ENCODE measurements around the gene GSTA3.
"Not testable (repeated sequence)": the region's sequence is repeated elsewhere in the genome, so short reads cannot be mapped to it uniquely, and the experiment has no call there.

GSTA3 gene

DNA sequence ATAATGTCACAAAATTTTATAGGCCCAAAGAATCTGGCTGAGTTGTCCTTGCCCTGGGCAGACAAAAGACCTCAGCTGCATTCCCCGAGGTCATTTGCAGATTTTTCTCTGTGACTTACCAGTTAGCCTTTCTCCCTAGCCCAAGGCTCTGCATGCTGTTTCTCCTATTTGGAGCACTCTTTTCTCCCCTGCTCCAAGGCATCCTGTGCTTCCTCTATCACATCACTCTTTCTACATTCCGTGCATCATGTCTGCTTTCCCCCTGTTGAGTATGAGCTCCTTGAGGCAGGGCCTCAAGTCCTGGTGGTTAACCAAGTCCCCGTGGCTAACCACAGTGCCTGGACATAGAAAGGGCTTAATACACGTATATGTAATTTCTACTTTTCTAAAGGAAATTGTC is 593 bp upstream of the GSTA3 start:
- no peak for DNase-seq (ENCODE audit: low read depth)

DNA sequence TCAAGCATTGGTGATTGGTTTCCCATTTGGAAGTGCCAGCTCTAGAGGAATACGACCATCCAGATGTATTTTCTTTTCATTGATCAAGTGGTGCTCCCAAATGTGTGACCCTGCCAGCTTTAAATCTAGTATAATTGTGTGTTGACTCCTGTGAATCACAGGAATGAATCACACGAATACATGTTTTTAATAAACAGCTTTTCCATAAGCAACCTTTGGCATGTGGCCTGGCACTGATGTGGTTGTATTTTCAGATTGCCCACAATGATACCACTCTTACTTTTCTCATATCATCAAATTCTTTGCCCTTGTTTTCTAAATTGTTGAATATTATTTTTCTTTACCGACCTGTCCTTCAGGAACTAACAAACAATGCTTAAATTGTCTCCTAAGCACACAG is 367 bp downstream of the GSTA3 start:
- no peak for DNase-seq (ENCODE audit: low read depth)

DNA sequence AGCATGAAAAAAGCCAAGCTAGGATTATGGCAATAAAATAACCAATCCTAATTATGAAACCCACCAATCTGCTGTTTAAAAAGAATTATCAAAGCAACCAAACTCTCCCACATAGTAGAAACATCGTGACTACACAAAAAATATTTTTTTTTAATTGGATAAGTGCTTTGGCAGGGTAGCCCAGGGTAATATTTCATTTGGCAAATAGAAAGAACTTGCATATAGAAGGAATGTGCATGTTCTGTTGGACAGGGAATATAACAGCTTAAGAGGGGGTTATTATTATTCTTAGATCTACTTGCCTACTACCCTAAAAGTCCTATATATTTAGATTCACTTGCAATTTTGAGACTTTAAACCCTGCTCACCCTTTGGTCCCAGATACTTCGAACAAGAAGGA is 972 bp downstream of the GSTA3 start:
- DNase-seq (ENCODE audit: low read depth) = no peak

DNA sequence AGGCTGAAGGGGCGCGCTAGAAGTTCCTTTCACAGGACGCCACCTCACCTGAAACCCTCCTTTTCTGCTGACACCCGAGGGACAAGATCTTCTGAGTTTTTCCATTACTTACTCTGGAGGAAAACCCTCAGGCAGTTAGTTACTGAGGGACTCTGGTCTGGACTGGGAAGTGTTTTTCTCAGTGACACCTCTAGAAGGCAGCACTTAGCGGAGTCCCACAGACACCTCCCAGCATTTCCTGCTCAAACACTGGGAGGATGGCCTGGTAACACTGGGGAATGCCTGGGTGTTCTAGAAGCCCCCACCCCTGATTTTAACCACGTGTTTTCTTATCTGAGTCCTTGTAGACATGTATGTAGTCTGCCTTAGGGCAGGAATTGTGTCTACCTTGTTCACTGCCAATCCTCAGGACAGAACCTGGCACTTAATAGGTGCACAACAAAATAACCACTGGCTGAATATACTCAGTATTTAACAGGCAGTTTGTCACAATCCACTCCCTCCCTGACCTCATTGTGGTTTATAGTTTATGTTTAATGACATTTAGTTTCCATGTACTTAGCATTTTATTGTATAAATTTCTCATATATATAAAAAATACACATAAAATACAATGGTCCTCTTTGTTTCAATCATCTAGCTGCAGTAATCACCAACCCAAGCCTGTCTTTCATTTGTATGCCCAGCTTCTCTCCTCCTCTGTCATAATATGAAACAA is 4.8 kb downstream of the GSTA3 start:
- no peak for DNase-seq (ENCODE audit: low read depth)

DNA sequence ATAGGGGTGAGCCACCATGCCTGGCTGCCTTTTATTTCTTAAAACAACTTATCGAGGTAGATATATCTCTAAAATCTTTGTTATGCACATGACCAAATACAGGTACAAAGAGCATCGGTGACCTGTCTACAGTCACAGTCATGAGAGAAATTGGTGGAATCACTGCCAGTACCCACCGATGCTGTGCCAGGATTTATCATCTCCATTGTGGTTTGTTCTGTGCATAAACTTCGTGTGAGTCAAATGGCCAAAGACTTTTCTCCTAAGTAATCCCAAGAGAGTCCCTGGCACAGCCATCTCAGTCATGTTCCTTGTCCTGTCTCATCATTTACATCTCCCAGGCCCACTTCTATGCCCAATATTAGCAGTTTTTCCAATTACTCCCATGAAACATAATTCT is 9.0 kb downstream of the GSTA3 start:
- no peak for DNase-seq (ENCODE audit: low read depth)

DNA sequence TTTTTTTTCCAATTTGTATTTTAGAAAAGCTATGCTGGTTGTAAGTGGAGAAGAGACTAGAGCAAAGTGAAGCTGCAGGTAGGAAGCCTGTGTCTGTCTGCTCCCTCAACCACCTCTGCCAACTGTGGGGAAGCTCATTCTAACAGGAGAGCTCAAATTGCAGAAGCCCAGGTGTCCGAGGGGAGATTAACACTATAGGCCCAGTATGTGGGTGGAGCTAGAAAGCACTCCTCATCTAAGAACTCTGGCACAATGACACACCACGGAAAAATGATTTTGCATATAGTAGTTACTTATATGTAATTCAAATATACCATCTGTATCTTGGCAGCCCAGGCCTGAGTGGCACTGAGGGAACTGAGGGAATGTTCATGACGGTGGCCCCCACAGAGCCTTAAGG is 13.7 kb downstream of the GSTA3 start:
- DNase-seq (ENCODE audit: low read depth) = not testable (repeated sequence)

DNA sequence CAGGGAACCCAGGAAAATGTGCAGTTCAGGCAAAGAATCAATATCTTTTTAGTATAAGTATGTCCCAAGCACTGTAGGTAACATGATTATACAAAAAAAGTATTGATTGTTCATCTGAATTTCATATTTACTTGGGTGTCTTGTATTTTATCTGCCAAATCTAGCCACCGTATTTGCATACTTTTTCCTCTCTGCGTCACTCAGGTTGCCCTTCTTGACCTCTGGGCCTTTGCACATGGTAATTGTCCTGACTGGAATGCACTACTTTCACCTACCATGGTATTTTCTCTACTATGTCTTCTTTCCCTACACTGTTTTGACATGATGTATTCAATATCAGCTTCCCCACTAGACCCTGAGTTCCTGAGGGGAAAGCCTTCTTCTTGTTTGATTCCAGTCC is 15.2 kb downstream of the GSTA3 start:
- no peak for DNase-seq (ENCODE audit: low read depth)

DNA sequence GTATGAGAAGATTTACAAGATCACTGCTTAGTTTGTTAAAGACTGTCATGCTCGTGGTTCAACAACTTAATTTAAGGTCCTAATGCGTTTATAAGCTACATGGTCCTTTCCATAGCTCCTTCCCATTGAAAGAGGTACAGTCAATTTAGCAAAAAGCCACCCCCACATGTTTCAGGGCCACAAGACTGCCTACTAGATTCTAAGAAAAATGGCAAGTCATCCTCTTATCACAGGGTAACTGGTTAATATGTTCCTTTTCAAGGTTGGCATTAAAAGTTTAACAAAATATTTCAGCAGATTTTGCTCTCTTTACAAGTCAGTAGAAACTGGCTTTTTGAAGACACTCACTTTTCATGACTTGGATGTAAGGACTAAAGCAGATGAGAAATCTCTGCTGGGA is 15.7 kb downstream of the GSTA3 start:
- no peak for DNase-seq (ENCODE audit: low read depth)

DNA sequence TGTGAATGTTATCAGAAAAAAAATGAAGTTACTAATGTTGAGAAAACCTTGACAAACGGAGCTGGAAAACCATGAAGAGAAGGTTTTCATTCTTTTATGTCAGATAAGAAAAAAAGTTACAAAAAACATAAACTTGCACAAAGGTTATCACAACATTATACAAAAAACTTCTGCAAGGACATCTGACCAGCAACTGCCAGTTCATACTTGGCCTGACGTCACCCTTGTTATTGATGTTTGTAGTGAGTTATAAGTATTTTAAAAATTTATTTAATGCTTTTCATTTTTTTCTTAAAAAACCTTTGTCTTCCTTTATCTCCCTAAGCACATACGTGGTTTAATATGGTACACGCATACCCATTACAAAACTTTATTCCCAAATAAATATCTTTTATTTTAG is 16.3 kb downstream of the GSTA3 start:
- no peak for DNase-seq (ENCODE audit: low read depth)

DNA sequence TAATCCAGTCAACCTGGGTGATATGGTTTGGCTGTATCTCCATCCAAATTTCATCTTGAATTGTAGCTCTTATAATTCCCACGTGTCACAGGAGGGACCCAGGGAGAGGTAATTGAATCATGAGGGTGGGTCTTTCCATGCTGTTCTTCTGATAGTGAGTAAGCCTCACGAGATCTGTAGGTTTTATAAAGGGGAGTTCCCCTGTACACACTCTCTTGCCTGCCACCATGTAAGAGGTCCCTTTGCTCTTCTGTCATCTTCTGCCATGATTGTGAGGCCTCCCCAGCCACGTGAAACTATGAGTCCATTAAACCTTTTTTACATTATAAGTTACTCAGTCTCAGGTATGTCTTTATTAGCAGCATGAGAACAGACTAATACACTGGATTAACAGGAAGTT is 19.5 kb downstream of the GSTA3 start:
- no peak for DNase-seq (ENCODE audit: low read depth)

DNA sequence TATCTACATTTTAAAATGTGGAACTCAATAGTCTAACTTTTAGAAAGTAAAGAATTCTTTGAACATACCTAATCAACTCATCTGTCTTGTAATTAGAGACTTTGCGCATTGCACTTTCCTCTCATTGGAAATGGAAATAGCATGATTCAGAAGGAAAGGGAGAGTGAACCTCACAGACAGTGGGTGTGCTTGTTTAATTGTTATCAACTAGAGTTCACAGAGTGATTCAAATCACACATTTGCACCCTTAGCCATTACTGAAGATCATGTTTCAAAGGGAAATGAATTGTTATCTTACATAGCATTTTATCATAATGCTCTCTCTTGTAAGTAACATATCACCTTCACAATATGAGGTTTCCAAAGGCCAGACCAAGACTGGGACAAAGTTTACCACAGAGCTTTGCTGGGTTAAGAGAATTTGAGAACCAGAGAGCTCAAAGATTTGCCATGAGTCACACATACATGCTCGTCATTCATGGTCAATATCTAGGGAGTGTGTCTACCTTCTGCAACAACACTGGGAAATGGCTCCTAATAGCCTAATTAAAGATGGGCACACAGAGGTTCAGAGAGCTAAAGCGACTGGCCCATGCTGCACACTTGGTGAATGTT is 21.5 kb downstream of the GSTA3 start:
- DNase-seq (ENCODE audit: low read depth) = no peak

DNA sequence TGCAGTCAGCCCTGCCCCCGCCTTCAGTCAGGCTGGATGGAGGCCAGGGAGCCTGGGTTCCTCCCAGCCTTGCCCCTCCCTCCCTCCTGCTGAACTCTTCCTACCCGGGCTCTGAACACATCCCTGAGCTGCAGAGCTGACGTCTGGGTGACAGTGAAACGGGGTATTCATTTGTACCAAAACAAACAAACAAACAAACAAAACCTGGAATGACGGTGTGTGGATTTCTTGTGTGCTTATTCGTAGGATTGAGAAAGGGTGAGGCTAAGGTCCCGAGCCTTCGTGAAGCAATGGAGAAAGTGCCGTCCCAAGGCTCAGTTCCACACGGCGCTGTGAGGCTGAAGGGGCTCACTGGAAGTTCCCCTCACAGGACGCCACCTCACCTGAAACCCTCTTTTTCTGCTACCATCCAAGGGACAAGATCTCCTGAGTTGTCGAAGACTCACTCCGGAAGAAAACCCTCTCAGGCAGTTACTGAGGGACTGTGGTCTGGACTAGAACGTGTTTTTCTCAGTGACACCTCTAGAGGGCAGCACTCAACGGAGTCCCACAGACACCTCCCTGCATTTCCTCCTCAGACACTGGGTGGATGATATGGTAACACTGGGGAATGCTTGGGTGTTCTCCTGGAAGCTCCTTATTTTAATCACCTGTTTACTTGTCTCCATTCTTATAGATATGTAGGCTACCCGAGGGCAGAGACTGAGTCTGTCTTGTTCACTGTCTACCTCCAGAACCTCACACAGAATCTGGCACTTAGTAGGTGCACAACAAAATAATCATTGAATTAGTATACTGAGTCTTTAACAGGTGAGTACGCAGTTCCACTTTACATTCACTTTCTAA is 27.3 kb downstream of the GSTA3 start:
- no peak for DNase-seq (ENCODE audit: low read depth)

DNA sequence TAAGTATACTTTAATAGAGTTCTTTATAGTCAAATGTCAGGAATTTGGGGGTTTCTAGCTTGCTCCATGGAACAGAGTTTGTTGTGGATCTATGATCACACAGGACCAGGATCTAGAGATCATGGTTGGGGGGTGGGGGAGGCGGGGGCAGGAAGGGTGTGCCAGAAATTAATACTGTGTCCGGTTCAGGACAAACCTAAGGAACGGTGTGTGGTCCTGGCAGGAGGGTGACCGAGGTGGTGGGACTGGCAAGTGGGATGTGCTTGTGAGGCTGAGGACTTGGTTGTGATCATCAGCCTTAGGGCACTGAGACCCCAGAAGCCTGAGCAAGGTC is 27.9 kb downstream of the GSTA3 start:
- no peak for DNase-seq (ENCODE audit: low read depth)

DNA sequence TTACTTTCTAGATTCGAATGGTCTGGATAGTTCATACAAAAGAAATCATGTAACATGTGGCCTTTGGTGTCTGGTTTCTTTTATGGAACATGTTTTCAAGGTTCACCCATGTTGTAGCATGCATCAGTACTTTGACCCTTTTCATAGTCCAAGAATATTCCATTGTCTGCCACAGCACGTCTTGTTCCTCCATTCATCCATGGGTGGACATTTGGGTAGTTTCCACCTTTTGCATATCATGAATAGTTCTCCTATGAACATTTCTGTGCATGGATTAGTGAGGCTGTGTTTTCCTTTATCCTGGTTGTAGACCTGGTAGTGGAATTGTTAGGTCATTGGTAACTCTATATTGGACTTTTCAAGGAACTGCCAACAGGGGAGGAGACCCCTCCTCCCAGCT is 31.7 kb downstream of the GSTA3 start:
- DNase-seq (ENCODE audit: low read depth) = no peak

DNA sequence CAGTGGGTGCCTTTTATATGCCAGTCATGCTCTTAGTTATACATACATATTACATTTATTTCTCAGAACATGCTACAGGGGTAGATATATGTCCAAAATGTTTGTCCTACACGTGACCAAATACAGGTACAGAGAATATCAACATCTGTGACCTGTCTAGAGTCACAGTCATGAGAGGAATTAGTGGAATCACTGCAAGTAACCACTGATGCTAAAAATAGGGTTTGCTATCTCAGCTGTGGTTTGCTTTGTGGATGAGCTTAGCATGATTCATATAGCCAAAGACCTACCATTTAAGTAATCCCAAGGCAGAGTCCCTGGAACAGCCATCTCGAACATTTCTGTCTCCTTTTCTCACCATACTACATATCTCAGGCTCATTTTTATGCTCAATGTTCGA is 32.3 kb downstream of the GSTA3 start:
- no peak for DNase-seq (ENCODE audit: low read depth)

DNA sequence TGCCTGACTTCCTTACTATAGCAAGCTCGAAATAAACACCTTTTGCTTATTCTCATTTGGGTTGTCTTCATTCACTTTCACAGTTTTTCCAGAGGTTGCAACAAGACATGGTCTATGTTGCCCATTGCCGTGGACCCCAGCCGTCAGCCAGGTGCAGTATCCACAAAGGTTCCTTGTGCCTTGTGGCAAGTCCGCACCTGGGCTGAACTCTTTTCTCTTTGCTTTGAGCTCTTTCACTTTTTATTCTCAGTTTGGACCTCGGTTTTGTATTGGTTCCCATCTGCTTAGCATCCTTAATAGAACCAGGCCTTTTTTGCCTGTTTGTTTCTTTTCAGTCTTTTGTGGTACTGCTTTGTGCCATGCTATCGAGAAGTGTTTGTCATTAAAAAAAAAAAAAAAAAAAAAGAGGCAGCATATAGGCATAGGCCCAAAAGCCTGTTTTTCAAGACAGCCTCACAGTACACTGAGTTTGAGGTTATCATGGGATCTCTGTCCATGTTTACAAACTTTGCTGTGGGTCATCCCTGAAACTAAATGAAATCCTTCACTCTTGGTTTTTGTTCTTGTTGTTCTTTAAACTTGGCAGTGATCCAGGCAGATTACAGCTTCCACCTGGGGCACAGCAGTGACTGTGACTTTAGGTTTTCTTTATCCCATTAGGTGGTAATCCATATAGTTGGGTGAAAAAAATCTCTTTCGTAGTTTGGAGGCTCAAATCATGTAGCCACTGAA is 33.3 kb downstream of the GSTA3 start:
- DNase-seq (ENCODE audit: low read depth) = no peak

DNA sequence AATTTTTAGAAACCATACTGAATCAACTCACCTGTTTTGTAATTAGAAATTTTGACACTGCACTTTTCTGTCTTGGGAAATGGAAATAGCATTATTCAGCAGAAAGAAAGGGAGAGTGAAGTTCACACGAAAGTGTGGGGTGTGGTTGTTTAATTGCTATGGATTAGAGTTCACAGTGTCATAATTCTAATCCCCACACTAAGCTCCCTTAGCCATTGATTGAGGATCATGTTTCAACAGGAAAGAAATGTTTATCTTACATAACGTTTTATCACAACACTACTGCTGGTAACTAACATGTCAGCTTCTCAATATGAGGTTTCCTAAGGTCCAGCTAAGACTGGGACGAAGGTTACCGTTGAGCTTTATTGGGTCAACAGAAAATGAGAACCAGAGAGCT is 37.5 kb downstream of the GSTA3 start:
- DNase-seq (ENCODE audit: low read depth) = no peak

DNA sequence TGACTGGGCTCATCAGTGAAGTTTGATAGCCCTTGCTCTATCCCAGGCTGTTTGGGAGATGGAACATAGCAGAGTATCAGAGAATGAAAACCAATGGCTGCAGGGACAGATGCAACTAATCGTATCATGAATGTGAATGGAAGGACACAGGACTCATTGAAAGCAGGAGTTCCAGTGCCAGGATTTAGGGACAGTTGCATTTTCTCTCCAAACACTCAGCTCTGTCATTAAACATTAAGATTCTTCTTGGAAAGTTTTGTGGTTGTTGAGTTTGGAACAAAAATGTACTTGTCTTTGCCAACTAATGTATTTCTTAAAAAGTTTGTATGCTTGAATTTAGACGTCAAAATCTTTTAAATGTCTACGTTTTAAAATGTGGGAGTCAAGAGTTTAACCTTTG is 37.9 kb downstream of the GSTA3 start:
- DNase-seq (ENCODE audit: low read depth) = no peak

DNA sequence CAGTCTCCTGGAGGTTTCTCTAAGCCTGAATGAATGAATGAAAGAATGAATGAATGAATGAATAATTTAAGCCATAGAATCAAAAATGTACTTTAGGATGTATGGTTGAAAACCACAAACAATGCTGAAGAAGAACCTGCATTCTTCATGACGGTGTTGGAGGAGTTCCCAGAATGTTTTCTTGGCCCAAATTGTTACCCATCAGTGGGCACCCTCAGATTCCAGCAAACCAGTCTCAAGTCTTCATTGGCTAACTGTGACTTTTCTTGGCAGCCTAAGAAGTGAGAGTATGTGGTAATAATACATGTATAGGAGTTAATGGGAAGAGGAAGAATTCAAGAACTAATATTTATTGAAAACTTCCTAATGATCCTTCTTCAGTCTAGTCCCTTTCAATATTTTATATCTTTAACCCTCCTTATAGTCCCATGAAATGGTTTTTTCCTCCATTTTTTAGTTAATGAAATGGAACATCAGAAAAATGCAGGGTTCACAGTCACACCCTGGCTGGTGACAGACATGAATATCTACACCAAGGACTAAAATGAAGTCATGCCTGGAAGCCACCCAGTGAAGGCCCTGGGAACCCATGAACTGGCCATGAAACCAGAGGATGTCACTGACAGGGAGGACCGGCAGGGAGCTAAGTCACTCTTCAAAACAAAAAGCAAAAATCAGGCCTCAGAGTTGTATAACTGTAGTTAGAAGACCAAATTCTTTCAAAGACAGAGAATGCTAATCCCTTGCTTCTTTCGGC is 39.0 kb downstream of the GSTA3 start:
- DNase-seq (ENCODE audit: low read depth) = not testable (repeated sequence)

DNA sequence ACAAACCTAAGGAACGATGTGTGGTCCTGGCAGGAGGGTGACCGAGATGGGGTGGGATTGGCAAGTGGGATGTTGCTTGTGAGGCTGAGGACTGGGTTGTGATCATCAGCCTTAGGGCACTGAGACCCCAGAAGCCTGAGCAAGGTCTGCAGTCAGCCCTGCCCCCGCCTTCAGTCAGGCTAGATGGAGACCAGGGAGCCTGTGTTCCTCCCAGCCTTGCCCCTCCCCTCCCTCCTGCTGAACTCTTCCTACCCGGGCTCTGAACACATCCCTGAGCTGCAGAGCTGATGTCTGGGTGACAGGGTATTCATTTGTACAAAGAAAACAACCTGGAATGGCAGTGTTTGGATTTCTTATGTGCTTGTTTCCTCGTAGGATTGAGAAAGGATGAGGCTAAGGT is 40.6 kb downstream of the GSTA3 start:
- DNase-seq (ENCODE audit: low read depth) = not testable (repeated sequence)

DNA sequence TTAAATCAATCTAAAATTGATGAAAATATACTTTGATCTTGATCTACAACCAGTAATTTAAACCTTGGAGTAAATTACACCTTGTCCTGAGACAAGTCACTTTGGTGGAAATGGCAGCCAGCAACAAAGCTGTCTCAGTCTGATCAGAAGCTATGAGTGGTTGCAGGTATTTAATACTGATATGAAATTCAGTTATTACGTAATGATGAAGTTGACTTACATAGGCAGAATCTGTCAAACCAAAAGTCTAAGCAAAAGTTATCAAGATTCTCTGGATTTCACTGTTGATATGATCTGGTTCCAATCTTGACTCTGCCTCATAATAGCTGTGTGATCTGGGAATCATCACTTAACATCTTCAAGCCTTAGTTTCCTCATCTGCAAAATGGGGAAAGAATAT is 41.3 kb downstream of the GSTA3 start:
- DNase-seq (ENCODE audit: low read depth) = no peak

DNA sequence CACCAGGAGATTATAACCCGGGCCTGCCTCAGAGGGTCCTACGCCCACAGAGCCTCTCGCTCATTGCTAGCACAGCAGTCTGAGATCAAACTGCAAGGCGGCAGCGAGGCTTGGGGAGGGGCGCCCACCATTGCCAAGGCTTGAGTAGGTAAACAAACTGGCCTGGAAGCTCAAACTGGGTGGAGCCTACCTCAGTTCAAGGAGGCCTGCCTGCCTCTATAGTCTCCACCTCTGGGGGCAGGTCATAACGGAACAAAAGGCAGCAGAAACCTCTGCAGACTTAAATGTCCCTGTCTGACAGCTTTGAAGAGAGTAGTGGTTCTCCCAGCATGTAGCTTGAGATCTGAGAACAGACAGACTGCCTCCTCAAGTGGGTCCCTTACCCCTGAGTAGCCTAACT is 48.3 kb downstream of the GSTA3 start:
- not testable (repeated sequence) for DNase-seq (ENCODE audit: low read depth)
